ENCODE results near the gene SLC34A2. TPM values are rescaled to one million over a fixed set of nuclear protein-coding genes. Genes with fewer than 3 reads are reported as not detected.
"Not testable (repeated sequence)": the region's sequence is repeated elsewhere in the genome, so short reads cannot be mapped to it uniquely, and the experiment has no call there.

The SLC34A2 gene
- total and polyA plus RNA-seq, 7 experiments from 2014 or later: not detected

DNA sequence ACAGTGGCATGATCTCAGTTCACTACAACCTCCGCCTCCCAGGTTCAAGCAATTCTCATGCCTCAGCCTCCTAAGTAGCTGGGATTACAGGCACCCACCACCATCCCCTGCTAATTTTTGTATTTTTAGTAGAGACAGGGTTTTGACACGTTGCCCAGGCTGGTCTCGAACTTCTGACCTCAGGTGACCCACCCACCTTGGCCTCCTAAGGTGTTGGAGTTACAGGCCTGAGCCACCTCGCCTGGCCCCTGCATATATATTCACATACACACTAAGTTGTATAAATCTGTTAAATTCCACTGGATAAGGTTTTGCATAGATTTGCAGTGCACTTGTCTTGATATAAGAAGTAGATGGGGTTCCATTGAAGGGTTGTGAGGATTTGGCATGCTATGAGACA is 5.8 kb downstream of the SLC34A2 start:
- CTCF ChIA-PET; H3K9me3 ChIP-seq (ENCODE audit: control insufficient read depth in 2 of 3, low read length in 3 of 3); H3K36me3 Mint-ChIP-seq; DNase-seq; POLR2A ChIA-PET; H3K36me3 ChIP-seq (ENCODE audit: control insufficient read depth in 2 of 3, insufficient read depth in 3 of 3, low read length in 3 of 3); H3K4me1 Mint-ChIP-seq; H3K4me3 Mint-ChIP-seq; ATAC-seq; H3K27ac Mint-ChIP-seq; H3K27ac ChIP-seq (ENCODE audit: low read depth, low read length); H3K4me1 ChIP-seq (ENCODE audit: control insufficient read depth in 2 of 2, insufficient read depth in 2 of 2, low read length in 2 of 2); H3K4me3 ChIP-seq (ENCODE audit: low read length); intact Hi-C loops (cut with micrococcal nuclease); H3K27me3 ChIP-seq (ENCODE audit: control insufficient read depth in 2 of 2, insufficient read depth in 2 of 2, low read length in 2 of 2); H3K9me3 Mint-ChIP-seq: not testable (repeated sequence)
- H3K27me3 Mint-ChIP-seq: peaks cover 8 to 23% (median 14%) of the 10 kb centered on the region in 5 donors

DNA sequence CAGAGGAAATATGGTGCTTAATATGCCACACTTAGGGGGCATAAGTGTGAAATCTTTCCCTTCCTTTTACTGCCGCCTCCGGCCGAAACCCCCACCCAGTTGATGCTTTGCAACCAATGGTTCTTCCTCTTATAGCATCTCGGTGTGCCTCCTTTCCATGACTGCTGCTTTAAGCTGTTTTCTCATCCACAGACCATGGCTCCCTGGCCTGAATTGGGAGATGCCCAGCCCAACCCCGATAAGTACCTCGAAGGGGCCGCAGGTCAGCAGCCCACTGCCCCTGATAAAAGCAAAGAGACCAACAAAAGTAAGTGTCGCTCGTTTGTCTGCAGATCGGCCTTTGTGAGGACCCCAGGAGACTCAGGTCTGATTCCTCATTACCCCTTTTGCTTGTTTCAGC is 6.7 kb downstream of the SLC34A2 start:
- H3K9me3 Mint-ChIP-seq: peaks cover 0 to 1% (median 0%) of the 10 kb centered on the region in 11 donors
- Histone ChIP-seq H3K36me3 (ENCODE audit: control insufficient read depth in 2 of 3, insufficient read depth in 3 of 3, low read length in 3 of 3) (no peaks in the 10 kb centered on the region), H3K27ac (ENCODE audit: low read depth, low read length) (no peak overlapping the region), H3K9me3 (ENCODE audit: control insufficient read depth in 2 of 3, low read length in 3 of 3) (no peaks in the 10 kb centered on the region), H3K4me3 (ENCODE audit: low read length) (no peak overlapping the region), H3K4me1 (ENCODE audit: control insufficient read depth in 2 of 2, insufficient read depth in 2 of 2, low read length in 2 of 2) (no peaks in the 10 kb centered on the region), H3K27me3 (ENCODE audit: control insufficient read depth in 2 of 2, insufficient read depth in 2 of 2, low read length in 2 of 2) (no peaks in the 10 kb centered on the region)
- DNase-seq: no peak
- no peak for ATAC-seq
- CTCF ChIA-PET: no interaction called here
- peaks cover 0 to 14% (median 6%) of the 10 kb centered on the region in 5 donors for H3K27me3 Mint-ChIP-seq
- POLR2A ChIA-PET: no interaction called here
- intact Hi-C loops (cut with micrococcal nuclease): no loop called here
- H3K4me3 Mint-ChIP-seq: no peak overlapping the region
- no peaks in the 10 kb centered on the region for H3K4me1 Mint-ChIP-seq
- no peaks in the 10 kb centered on the region for H3K36me3 Mint-ChIP-seq
- no peak overlapping the region for H3K27ac Mint-ChIP-seq

DNA sequence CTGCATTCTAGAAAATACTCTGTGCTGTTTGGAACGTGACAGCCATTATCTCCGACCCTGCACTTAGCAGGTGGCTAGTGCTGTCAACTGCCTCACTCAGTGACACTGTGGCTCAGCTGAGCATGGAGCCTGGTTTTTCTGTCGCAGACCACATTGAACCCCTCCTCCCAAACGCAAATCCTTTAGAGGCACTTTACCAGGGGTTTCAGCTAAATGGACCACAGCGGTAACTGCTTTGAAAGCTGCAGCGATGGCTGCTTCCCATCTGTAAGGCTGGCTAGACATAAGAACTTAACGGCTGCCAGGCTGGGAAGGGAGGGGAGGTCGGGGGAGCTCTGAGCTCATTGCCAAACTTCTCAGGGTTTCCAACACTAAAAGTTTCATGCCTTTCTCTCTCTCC is 8.1 kb downstream of the SLC34A2 start:
- CTCF ChIA-PET: no interaction called here
- no peak for DNase-seq
- H3K9me3 Mint-ChIP-seq: peaks cover 0 to 1% (median 0%) of the 10 kb centered on the region in 11 donors
- no peaks in the 10 kb centered on the region for H3K36me3 ChIP-seq (ENCODE audit: control insufficient read depth in 2 of 3, insufficient read depth in 3 of 3, low read length in 3 of 3)
- H3K27ac ChIP-seq (ENCODE audit: low read depth, low read length): no peak overlapping the region
- intact Hi-C loops (cut with micrococcal nuclease): no loop called here
- H3K27me3 ChIP-seq (ENCODE audit: control insufficient read depth in 2 of 2, insufficient read depth in 2 of 2, low read length in 2 of 2): no peaks in the 10 kb centered on the region
- no peak overlapping the region for H3K27ac Mint-ChIP-seq
- H3K4me3 Mint-ChIP-seq: no peak overlapping the region
- no peaks in the 10 kb centered on the region for H3K9me3 ChIP-seq (ENCODE audit: control insufficient read depth in 2 of 3, low read length in 3 of 3)
- H3K4me1 Mint-ChIP-seq: no peaks in the 10 kb centered on the region
- H3K27me3 Mint-ChIP-seq: peaks cover 0 to 14% (median 4%) of the 10 kb centered on the region in 5 donors
- H3K36me3 Mint-ChIP-seq: no peaks in the 10 kb centered on the region
- H3K4me3 ChIP-seq (ENCODE audit: low read length): no peak overlapping the region
- POLR2A ChIA-PET: no interaction called here
- ATAC-seq: no peak
- H3K4me1 ChIP-seq (ENCODE audit: control insufficient read depth in 2 of 2, insufficient read depth in 2 of 2, low read length in 2 of 2): no peaks in the 10 kb centered on the region

DNA sequence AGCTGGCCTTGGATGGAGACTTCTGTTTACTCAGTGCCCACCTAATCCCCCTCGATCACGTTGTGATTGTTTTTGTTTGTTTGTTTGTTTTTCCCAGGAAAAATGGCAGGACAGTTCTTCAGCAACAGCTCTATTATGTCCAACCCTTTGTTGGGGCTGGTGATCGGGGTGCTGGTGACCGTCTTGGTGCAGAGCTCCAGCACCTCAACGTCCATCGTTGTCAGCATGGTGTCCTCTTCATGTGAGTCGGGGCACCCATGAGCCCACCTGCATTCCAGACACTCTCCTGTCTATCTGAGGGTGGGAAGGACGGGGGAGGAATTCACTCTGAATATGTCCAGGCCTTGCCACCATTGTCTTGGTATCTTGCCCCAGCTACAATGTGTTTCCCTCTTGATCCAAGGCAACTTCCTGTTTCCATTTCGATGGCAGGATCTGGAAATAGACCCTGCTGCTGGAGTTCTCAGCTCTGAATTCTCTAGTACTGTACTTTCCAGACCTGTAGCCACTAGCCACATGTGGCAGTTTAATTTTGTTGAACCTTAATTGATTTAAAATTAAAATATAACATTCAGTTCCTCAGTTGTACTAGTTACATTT is 10.5 kb downstream of the SLC34A2 start:
- no peaks in the 10 kb centered on the region for H3K36me3 ChIP-seq (ENCODE audit: control insufficient read depth in 2 of 3, insufficient read depth in 3 of 3, low read length in 3 of 3)
- ATAC-seq (no peak), DNase-seq (no peak)
- H3K27me3 Mint-ChIP-seq: peaks cover 0 to 14% (median 4%) of the 10 kb centered on the region in 5 donors
- intact Hi-C loops (cut with micrococcal nuclease): no loop called here
- no peaks in the 10 kb centered on the region for H3K9me3 Mint-ChIP-seq
- H3K4me1 ChIP-seq (ENCODE audit: control insufficient read depth in 2 of 2, insufficient read depth in 2 of 2, low read length in 2 of 2): no peaks in the 10 kb centered on the region
- POLR2A ChIA-PET: no interaction called here
- no peaks in the 10 kb centered on the region for H3K27me3 ChIP-seq (ENCODE audit: control insufficient read depth in 2 of 2, insufficient read depth in 2 of 2, low read length in 2 of 2)
- H3K27ac ChIP-seq (ENCODE audit: low read depth, low read length): no peak overlapping the region
- no peak overlapping the region for H3K27ac Mint-ChIP-seq
- no peaks in the 10 kb centered on the region for H3K36me3 Mint-ChIP-seq
- H3K4me3 Mint-ChIP-seq: no peak overlapping the region
- CTCF ChIA-PET: interaction anchor here (1.0 kb wide), 1 partner anchor 104 kb away, joined by 4 read pairs; no protein-coding TSS in a partner anchor
- no peak overlapping the region for H3K4me3 ChIP-seq (ENCODE audit: low read length)
- H3K4me1 Mint-ChIP-seq: no peaks in the 10 kb centered on the region
- H3K9me3 ChIP-seq (ENCODE audit: control insufficient read depth in 2 of 3, low read length in 3 of 3): no peaks in the 10 kb centered on the region

DNA sequence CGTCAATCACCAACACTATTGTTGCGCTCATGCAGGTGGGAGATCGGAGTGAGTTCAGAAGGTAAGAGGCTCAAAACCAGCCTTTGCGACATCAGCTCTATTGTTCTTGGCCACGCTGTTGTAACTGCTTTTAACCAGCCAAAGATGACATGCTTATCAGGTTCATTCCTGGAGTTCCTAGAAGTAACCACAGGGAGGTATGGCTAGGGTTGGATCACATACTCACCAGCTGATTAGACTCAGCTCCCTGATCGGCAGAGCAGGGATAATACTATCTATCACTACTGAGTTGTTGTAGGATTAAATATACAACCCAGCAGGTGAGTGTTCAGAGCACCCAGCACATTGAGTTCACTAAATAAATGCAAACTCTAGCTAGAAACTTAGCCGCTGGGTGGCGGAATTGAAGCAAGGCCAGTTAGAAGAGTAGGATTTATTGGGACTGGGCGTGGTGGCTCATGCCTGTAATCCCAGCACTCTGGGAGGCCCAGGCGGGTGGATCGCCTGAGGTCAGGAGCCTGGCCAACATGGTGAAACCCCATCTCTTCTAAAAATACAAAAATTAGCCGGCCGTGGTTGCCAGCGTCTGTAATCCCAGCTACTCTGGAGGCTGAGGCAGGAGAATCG is 12.4 kb downstream of the SLC34A2 start:
- no peaks in the 10 kb centered on the region for H3K9me3 ChIP-seq (ENCODE audit: control insufficient read depth in 2 of 3, low read length in 3 of 3)
- Mint-ChIP-seq H3K27me3 (peaks cover 0 to 14% (median 4%) of the 10 kb centered on the region in 5 donors), H3K9me3 (no peaks in the 10 kb centered on the region), H3K4me1 (no peaks in the 10 kb centered on the region), H3K36me3 (no peaks in the 10 kb centered on the region), H3K4me3 (no peak overlapping the region), H3K27ac (no peak overlapping the region)
- H3K4me1 ChIP-seq (ENCODE audit: control insufficient read depth in 2 of 2, insufficient read depth in 2 of 2, low read length in 2 of 2): no peaks in the 10 kb centered on the region
- no peak overlapping the region for H3K27ac ChIP-seq (ENCODE audit: low read depth, low read length)
- intact Hi-C loops (cut with micrococcal nuclease): no loop called here
- ATAC-seq (no peak), DNase-seq (no peak)
- ChIA-PET CTCF (no interaction called here), POLR2A (no interaction called here)
- no peaks in the 10 kb centered on the region for H3K36me3 ChIP-seq (ENCODE audit: control insufficient read depth in 2 of 3, insufficient read depth in 3 of 3, low read length in 3 of 3)
- H3K27me3 ChIP-seq (ENCODE audit: control insufficient read depth in 2 of 2, insufficient read depth in 2 of 2, low read length in 2 of 2): no peaks in the 10 kb centered on the region
- H3K4me3 ChIP-seq (ENCODE audit: low read length): no peak overlapping the region

DNA sequence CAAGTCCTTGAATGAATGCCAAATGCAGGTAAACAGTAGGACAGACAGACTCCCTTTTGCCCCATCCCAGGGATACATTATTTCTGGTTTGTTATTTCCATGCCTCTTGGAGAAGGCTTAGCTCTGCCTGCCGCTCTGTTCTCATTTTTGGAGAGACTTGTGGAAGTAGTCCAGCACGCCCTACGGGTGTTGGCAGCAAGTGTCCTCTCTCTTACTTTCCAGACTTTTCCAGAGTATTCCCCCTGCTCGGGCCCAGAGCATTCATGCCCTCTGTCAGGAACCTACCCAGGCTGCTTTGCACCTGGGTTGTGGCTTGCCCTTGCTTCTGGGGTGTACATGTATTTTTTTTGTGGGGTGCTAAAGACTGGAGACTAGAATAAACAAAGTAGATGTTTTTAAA is 15.3 kb downstream of the SLC34A2 start:
- POLR2A ChIA-PET: no interaction called here
- no peaks in the 10 kb centered on the region for H3K9me3 ChIP-seq (ENCODE audit: control insufficient read depth in 2 of 3, low read length in 3 of 3)
- no peaks in the 10 kb centered on the region for H3K27me3 ChIP-seq (ENCODE audit: control insufficient read depth in 2 of 2, insufficient read depth in 2 of 2, low read length in 2 of 2)
- no peak for DNase-seq
- Mint-ChIP-seq H3K4me3 (no peak overlapping the region), H3K27ac (no peak overlapping the region), H3K27me3 (peaks cover 0 to under 1% (median 0%) of the 10 kb centered on the region in 5 donors), H3K36me3 (no peaks in the 10 kb centered on the region), H3K4me1 (no peaks in the 10 kb centered on the region), H3K9me3 (peaks cover 0 to under 1% (median 0%) of the 10 kb centered on the region in 11 donors)
- CTCF ChIA-PET: no interaction called here
- no peaks in the 10 kb centered on the region for H3K4me1 ChIP-seq (ENCODE audit: control insufficient read depth in 2 of 2, insufficient read depth in 2 of 2, low read length in 2 of 2)
- H3K4me3 ChIP-seq (ENCODE audit: low read length): no peak overlapping the region
- ATAC-seq: no peak
- no peaks in the 10 kb centered on the region for H3K36me3 ChIP-seq (ENCODE audit: control insufficient read depth in 2 of 3, insufficient read depth in 3 of 3, low read length in 3 of 3)
- intact Hi-C loops (cut with micrococcal nuclease): no loop called here
- no peak overlapping the region for H3K27ac ChIP-seq (ENCODE audit: low read depth, low read length)

DNA sequence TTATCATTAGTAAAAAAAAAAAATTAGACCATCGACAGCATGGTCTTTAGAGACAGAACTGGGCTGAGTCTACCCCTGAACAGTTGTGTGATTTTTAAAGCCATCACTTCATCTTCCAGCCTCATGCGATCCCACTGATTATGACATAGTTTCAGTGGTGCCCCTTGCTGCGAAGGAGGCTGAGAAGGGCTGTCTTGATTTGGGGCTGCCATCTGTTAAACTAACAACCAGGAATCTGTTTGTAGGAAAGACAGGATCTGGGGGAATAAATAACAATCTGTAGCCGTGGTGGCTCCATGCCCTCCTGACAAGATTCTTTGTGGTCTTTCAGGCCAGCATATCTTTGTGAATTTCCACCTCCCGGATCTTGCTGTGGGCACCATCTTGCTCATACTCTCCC is 17.1 kb downstream of the SLC34A2 start:
- no peaks in the 10 kb centered on the region for H3K27me3 ChIP-seq (ENCODE audit: control insufficient read depth in 2 of 2, insufficient read depth in 2 of 2, low read length in 2 of 2)
- H3K4me1 Mint-ChIP-seq: no peaks in the 10 kb centered on the region
- H3K27ac ChIP-seq (ENCODE audit: low read depth, low read length): no peak overlapping the region
- no peaks in the 10 kb centered on the region for H3K36me3 ChIP-seq (ENCODE audit: control insufficient read depth in 2 of 3, insufficient read depth in 3 of 3, low read length in 3 of 3)
- CTCF ChIA-PET: no interaction called here
- H3K27ac Mint-ChIP-seq: no peak overlapping the region
- no peaks in the 10 kb centered on the region for H3K4me1 ChIP-seq (ENCODE audit: control insufficient read depth in 2 of 2, insufficient read depth in 2 of 2, low read length in 2 of 2)
- intact Hi-C loops (cut with micrococcal nuclease): no loop called here
- no peak overlapping the region for H3K4me3 Mint-ChIP-seq
- POLR2A ChIA-PET: no interaction called here
- no peak for ATAC-seq
- no peaks in the 10 kb centered on the region for H3K36me3 Mint-ChIP-seq
- no peak overlapping the region for H3K4me3 ChIP-seq (ENCODE audit: low read length)
- H3K9me3 ChIP-seq (ENCODE audit: control insufficient read depth in 2 of 3, low read length in 3 of 3): no peaks in the 10 kb centered on the region
- DNase-seq: no peak
- peaks cover 0 to 2% (median 0%) of the 10 kb centered on the region in 11 donors for H3K9me3 Mint-ChIP-seq
- no peaks in the 10 kb centered on the region for H3K27me3 Mint-ChIP-seq

All from naive thymus-derived CD4-positive, alpha-beta T cell (primary cell).